OCI-M2 (cell line): Measurements from ENCODE around the gene POTEE.
"Not testable (repeated sequence)": the region's sequence is repeated elsewhere in the genome, so short reads cannot be mapped to it uniquely, and the experiment has no call there.

ENCODE experiments used
- DNase-seq: peaks from one replicate; lab custom pipeline; 2025; ENCODE audit not compliant: unreplicated experiment; lab: John Stamatoyannopoulos, UW

POTEE gene

DNA sequence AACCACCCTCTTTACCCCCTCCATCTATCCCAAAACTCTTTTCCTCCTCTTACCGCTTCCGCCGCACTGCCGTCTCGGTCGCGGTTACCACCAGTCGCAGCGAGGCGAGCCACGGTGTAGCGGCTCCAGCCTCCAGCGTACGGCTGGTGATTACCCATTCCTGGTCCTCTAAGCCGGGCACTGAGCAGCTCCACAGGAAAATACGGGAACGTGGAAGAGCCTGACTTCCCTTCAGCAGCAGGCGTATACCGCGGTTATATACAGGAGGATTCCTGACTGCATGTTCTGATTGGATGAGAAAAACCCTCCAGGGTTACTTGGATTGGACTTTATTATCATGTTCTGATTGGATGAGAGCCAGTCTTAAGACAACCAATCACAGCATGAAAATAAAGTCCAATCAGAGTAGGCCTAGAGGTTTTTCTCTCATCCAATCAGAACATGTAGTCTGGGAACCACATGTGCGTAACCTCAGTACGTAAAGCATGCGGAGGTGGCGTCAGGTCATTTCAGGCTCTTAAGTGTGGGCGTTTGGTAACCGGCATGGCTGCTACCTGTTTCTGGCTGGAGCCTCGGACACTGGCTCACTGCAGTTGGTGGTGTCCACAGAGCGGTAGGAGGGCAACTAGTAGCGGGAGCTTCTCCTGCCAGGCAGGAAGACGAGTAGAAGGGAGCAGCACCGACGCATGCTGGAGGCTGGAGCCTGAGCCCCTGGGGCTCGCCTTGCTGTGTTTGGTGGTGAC, at the start of gene POTEE:
POTEE (plus strand) TSS at position 507 of the 743 bp plus-strand sequence. CDS start 8,867 bp downstream, outside the sequence.
- DNase-seq, result not testable (repeated sequence)

DNA sequence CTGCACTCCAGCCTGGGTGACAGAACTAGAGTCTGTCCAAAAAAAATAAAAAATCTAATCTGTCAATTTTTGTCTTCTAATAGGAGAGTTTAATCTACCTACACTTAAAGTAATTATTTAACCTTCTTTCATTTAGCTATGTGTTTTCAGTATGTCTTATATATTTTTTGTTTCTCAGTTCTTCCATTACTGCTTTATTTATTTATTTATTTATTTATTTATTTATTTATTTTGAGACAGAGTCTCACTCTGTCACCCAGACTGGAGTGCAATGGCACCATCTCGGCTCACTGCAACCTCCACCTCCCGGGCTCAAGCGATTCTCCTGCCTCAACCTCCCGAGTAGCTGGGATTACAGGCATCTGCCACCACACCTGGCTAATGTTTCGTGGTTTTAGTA, 43.8 kb upstream of the POTEE start:
- not testable (repeated sequence) for DNase-seq

DNA sequence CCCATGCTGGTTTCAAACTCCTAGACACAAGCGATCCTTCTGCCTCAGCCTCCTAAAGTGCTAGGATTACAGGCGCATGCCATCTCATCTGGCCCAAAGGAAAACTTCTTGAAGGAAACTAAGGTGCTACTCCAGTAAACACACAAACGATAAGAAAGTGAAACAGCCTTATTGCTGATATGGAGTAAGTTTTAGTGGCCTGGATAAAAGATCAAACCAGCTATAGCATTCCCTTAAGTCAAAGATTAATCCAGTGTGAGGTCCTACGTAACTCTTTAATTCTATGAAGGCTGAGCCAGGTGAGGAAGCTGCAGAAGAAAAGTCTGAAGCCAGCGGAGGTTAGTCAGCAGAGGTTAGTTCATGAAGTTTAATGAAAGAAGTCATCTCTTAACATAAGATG, 40.8 kb upstream of the POTEE start:
- no peak for DNase-seq

DNA sequence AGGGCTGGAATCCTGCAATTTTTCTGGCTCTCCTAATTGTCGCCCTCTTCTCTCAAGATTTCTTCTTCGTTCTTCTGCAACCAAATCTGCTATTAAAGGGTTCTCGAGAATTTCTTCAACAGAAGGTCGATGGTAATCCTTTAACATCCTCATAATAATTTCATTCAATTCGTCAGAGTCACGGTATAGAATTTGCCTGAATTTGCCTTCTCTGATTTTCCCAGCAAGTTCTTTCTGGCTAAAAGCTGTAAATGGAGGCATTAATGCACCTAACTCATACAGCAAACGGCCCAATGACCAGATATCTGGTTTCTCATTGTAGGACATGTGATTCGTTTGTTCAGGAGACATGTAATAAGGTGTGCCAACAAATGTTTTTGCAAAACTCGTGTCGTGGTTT, 31.3 kb upstream of the POTEE start:
- not testable (repeated sequence) for DNase-seq

DNA sequence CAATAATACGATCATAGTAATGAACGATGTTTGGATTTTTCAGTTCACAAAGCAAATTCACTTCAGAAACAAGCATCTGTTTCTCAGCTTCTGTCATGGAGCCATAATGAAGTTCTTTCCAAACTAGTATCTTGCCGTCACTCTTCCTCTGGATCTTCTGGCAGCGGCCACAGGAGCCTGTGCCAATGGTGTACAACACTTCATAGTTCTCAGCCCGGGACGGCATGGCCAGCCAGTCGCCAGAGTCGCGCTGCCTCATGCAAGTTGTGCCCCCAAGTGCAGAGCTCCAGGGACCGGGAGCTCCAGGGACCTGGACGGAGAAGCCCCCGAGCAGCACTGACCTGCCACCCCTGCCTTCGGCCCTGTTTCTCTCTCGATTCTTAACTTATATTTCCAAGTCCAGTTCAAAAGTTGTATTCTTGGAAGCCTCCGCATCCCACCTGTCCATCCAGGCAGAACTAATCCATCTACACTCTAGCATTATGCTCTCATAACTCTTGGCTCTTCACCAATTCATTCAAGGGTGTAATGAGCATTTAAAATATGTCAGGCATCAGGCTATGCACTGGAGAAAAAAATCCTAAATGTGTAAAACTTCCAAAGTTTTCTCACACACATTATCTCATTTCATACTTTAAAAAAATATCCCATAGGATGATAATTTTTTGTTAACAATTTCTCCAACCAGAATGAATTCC, 30.5 kb upstream of the POTEE start:
- DNase-seq, result not testable (repeated sequence)

DNA sequence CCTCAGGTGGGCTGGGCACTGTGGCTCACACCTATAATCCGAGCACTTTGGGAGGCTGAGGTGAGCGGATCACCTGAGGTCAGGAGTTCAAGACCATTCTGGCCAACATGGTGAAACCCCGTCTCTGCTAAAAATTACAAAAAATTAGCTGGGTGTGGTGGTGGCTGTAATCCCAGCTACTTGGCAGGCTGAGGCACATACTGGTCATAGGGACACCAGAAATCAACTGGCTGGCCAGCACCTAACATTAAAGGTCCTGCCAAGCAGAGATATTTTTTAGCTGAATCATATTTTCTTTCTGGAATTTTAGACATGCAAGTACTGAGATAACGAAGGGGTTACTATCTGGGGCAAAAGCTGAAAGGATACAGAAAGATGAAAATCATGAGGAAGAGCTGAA, 27.9 kb upstream of the POTEE start:
- not testable (repeated sequence) for DNase-seq

DNA sequence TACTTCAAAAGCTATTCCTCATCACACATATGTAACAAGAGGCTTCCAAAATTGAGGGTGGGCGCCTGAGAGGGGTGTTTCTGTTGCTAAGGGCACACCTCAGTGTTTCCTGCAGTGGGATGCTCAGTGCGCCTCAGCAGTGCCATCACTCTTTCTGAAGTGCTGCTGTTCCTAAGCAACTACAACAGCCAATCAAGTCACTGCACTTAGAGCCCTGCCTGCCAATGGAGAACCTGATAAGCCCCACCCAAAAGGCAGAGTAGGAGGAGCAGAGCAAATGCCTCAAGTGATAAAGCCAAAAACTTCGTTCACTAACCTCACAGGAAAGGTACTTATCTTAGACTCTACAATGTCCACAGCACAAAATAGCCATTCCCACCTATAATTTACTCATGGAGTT, 15.9 kb upstream of the POTEE start:
- DNase-seq, result not testable (repeated sequence)

DNA sequence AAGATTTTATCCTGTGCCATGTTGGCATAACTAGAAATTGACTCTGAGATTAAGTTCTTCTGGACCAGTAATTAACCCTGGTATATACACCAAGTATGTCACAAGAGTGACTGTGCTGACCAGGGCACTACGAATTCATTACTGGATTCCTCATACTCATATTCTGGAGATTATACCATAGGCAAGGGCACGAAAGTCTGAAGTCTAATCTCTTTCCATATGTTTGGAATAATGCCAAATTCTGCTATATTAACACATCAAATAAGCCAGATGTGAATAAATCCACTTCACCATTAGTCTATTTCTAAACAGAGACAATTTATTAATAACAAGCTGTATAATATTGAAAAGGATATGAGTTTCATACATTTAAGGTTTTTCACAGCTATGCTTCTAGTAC, 13.2 kb upstream of the POTEE start:
- not testable (repeated sequence) for DNase-seq

DNA sequence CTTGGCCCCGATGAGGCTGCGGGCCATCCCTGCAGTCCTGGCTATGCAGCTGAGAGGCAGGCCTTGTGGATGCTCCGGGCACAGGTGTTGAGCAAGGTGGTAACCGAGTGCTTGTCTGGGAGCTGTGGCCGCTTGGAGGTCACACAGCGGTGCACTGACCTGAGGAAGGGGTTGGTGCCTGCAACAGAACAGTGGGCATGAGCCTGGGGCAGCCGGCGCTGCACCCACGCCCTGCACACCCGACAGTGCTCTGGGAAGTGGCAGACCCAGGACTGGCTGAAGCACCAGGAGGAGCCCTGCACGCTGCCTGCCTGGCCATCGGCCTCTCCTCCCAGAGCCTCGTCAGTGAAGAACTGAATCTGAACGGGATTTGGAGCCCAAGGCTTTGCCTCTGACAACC, 8.2 kb upstream of the POTEE start:
- no peak for DNase-seq

DNA sequence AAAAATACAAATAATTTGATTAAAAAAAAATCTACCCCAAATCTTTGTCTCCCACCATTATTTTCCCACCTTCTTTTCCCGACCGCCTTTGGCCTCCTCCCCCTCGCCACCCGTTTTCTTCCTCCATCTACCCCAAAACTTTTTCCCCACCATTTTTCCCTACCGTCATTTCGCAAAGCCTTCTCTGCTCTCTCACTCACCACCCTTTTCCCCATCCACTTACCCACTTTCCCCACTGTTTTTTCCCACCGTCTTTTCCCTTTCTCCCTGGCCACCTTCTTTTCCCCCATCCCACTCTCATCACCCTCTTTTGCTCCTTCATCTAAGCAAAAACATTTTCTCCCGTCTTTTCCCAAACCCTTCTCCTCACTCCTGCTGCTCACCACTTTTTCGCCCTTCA, 1.5 kb upstream of the POTEE start:
- DNase-seq, result not testable (repeated sequence)

DNA sequence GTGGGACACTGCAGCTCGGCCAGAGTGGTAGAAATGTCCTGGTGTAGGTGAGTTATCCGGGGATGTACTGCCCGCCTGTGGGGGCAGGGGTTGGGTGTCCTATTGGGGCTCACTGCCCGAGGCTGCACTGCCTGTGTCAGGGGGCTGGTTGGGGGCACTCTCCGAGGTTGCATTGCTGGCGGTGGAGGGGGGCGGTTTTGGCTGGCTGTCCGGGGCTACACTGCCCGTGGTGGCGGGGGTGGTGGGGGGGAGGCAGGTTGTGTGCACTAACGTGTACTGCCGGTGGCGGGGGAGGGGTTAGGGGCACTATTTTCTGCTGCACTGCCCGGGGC, 403 bp downstream of the POTEE start:
- DNase-seq, result not testable (repeated sequence)

DNA sequence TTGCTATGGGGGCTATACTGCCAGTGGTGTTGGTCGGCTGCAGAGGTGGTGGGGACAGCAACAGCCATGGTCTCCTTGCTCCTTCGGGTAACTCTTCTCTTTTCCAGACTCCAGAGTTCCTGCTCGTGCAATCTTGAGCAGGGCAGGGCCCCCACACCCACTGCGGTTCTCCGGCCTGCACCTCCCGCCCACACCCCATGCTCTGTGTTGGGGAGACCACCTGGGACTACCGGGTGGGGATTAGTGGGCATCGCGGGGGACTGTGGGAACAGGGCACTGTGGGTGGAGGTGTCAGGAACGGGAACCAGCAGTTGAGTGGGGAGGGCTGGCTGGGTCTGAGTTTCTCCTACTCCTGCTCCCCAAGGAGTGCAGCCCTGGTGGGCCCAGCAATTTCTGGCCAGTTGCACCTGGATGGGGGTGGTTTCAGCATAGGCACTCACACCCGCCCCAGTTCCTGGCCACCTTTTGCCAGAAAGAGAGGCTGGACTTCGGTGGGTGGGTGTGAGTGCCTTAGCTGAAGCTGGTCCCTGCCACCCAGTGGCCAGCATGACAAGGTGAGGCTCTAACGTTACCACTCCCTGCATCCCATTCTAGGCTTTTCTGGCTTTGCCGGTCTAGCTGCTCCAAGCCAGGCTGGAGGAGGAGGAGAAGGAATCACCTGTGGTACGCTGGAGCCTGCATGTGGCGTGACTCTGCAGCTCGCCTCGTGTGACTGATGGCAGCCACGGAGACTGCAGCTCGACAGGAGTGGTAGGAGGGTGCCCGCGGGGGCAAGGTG, 1.3 kb downstream of the POTEE start:
- not testable (repeated sequence) for DNase-seq

DNA sequence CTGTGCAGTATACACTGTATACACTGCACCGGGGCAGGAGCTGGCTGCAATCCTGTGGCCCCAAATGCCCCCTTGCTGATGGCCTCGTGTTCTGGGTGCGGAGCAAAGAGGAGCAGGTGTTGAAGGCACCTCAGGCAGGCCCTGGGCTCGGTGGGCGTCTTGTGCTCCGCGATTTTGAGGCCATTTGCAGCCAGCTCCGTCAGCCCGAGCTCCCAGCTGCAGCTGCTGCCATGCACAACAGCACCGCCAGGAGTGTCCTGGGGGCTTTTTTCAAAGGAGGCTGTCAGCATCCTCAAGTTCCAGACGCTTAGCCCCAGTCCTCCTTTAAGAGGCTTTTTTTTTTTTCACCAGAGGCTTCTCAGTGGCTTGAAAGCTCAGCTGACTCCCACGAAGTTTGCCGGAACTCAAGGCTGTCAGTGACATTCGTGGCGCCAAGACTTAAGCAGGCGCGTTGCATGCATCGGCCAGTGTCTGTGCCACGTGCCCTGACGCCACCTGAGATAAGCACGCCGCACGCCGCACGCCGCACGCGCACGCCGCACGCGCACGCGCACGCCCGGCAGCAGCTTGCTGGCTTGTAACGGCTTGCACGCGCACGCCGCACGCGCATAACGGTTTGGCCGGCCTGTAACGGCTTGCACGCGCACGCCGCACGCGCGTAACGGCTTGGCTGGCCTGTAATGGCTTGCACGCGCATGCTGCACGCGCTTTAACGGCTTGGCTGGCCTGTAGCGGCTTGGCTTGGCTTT, 8.1 kb downstream of the POTEE start:
- DNase-seq, result not testable (repeated sequence)

DNA sequence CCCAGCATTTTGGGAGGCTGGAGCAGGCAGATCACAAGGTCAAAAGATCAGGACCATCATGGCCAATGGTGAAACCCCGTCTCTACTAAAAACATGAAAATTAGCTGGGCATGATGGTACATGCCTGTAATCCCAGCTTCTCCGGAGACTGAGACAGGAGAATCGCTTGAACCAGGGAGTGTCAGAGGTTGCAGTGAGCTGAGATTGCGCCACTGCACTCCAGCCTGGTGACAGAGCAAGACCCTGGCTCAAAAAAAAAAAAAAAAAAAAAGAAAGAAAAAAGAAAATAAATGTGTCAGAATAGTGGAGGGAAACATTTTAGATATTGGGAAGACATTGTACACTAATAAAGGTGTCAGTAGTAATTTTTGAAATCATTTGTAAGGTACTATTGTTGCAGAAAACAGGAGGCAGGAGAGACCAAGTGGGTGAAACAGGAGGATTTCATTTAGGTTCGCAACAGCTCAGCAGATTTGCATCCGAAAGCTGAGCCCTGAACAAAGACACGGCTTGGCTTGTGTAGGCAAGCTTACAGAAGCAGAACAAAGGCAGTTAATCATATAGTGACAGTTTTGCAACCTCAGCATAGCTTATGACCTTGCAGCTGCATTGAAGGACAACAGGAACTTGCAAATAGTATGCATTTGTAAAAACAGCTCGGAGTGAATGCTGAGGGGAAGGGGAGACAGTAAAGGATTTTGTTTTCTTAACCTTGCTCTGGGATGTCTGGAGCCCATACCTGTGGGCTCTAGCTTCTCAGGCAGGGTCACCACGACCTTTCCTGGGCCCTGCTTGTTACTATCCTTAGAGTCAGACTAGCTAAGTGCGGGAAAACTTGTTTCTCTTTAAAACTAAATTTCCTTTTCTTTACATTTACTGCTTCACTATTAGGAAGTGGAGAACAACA, 26.5 kb downstream of the POTEE start:
- not testable (repeated sequence) for DNase-seq
